HCT116 (cell line): ENCODE data around the gene NR2F1-AS1. TPM values are rescaled to one million over a fixed set of nuclear protein-coding genes. Genes with fewer than 3 reads are reported as not detected.
"Not testable (repeated sequence)": the region's sequence is repeated elsewhere in the genome, so short reads cannot be mapped to it uniquely, and the experiment has no call there.

Source experiments
- ATAC-seq: fragments of 200-7000 bp; cut with Tn5 transposase; 2 replicates; pipeline ENCODE4 v1.9.1; 2020; ENCODE audit warnings: mild to moderate bottlenecking, moderate library complexity
- BruUV-seq: library from RNA; stranded (reverse); fragments of 400-500 nt; replicated peaks from 2 replicates; lab custom pipeline; 2021; lab: Mats Ljungman, UMichigan
- CTCF ChIA-PET: fragments of 300-600 bp; sonication (Branson Sonifier 250); formaldehyde crosslinking; loops from one replicate; lab custom pipeline; 2021; ENCODE audit warnings: antibody characterized with exemption; lab: Charles Lee
- POLR2A ChIA-PET: fragments of 300-600, 350-600 bp; sonication (Branson Sonifier 250); formaldehyde crosslinking; loops from one replicate; lab custom pipeline; 2021; ENCODE audit warnings: antibody characterized with exemption; lab: Charles Lee
- RAD21 ChIA-PET, 2 experiments: fragments of 300-600 bp; sonication (Branson Sonifier 250); formaldehyde crosslinking; loops; one replicate each; lab custom pipeline; 2023; ENCODE audit warnings: low total read pairs in 2 of 2; ENCODE audit not compliant: uncharacterized antibody in 2 of 2, unreplicated experiment in 2 of 2, low non-redundant PET in 1 of 2; lab: Charles Lee
- DNase-seq: peaks from one replicate; pipeline ENCODE4 v3.0.0-alpha.2; 2010; ENCODE audit warnings: low read depth, low spot score
- H2AFZ ChIP-seq: fragments of 200-600 bp; shearing (Covaris generic), sonication (generic); 2 replicates; pipeline ENCODE4 v1.6.1; 2017; ENCODE audit warnings: low read depth, mixed run types, mixed read lengths, antibody characterized with exemption, low read length; ENCODE audit not compliant: poor library complexity, severe bottlenecking
- H3K27ac ChIP-seq: 2 replicates; pipeline ENCODE4 v1.5.1; 2012; ENCODE audit warnings: low read depth, low read length
- H3K27me3 ChIP-seq: fragments of 200-600 bp; sonication (generic); 2 replicates; pipeline ENCODE4 v1.6.1; 2016; ENCODE audit warnings: mixed run types, low read length, mixed read lengths; ENCODE audit not compliant: insufficient read depth
- H3K36me3 ChIP-seq, 2 experiments: fragments of 200-500 bp in 1 of 2; fragments of 200-600 bp in 1 of 2; sonication (Bioruptor generic) in 1 of 2; sonication (generic) in 1 of 2; 2 replicates each; pipeline versions ENCODE4 v1.5.1 to v1.6.1; 2014 to 2016; ENCODE audit warnings: low read length in 2 of 2, inconsistent platforms in 1 of 2, mixed read lengths in 1 of 2, mixed run types in 1 of 2; ENCODE audit not compliant: insufficient read depth in 2 of 2, control insufficient read depth in 1 of 2
- H3K4me1 ChIP-seq, 2 experiments: fragments of 200-600 bp in 1 of 2; sonication (generic) in 1 of 2; 2 replicates each; pipeline versions ENCODE4 v1.5.1 to v1.6.1; 2012 to 2017; ENCODE audit warnings: low read length in 2 of 2, inconsistent platforms in 1 of 2, mild to moderate bottlenecking in 1 of 2, mixed read lengths in 1 of 2, mixed run types in 1 of 2, moderate library complexity in 1 of 2; ENCODE audit not compliant: insufficient read depth in 2 of 2, control insufficient read depth in 1 of 2
- H3K4me2 ChIP-seq: fragments of 200-600 bp; sonication (generic); 2 replicates; pipeline ENCODE4 v1.6.1; 2017; ENCODE audit warnings: mixed run types, low read length, mixed read lengths
- H3K4me3 ChIP-seq, 2 experiments: fragments of 200-600 bp in 1 of 2; sonication (generic) in 1 of 2; replicated peaks in 1 of 2; 2 replicates each; pipeline ENCODE4 v1.5.1; 2011 to 2016; ENCODE audit warnings: low read length in 2 of 2, control low read depth in 1 of 2, low read depth in 1 of 2, mild to moderate bottlenecking in 1 of 2, mixed read lengths in 1 of 2, mixed run types in 1 of 2
- H3K79me2 ChIP-seq: fragments of 200-600 bp; sonication (generic); 2 replicates; pipeline ENCODE4 v1.6.1; 2017; ENCODE audit warnings: mild to moderate bottlenecking, mixed run types, low read length, moderate library complexity, mixed read lengths; ENCODE audit not compliant: insufficient read depth
- H3K9ac ChIP-seq: fragments of 200-600 bp; sonication (generic); 2 replicates; pipeline ENCODE4 v1.6.1; 2016; ENCODE audit warnings: low read length, mixed read lengths
- H3K9me2 ChIP-seq: fragments of 200-600 bp; sonication (generic), shearing (Covaris generic); 2 replicates; pipeline ENCODE4 v1.6.1; 2017; ENCODE audit warnings: mixed run types, mild to moderate bottlenecking, moderate library complexity; ENCODE audit not compliant: insufficient read depth
- H3K9me3 ChIP-seq, 2 experiments: fragments of 200-500 bp in 1 of 2; fragments of 200-600 bp in 1 of 2; sonication (Bioruptor generic) in 1 of 2; sonication (generic) in 1 of 2; 2 replicates each; pipeline ENCODE4 v1.6.1; 2014 to 2017; ENCODE audit warnings: low read length in 2 of 2, mixed read lengths in 2 of 2, inconsistent platforms in 1 of 2, low read depth in 1 of 2, mild to moderate bottlenecking in 1 of 2, mixed run types in 1 of 2, moderate library complexity in 1 of 2; ENCODE audit not compliant: control insufficient read depth in 1 of 2, insufficient read depth in 1 of 2
- H4K20me1 ChIP-seq: fragments of 200-600 bp; sonication (generic), shearing (Covaris generic); 2 replicates; pipeline ENCODE4 v1.6.1; 2017; ENCODE audit warnings: mixed run types, mild to moderate bottlenecking, moderate library complexity; ENCODE audit not compliant: insufficient read depth
- FOSL1 ChIP-seq: IDR thresholded peaks from 2 replicates; pipeline ENCODE4 v1.6.1; 2012; ENCODE audit warnings: low read depth
- POLR2AphosphoS5 ChIP-seq: IDR thresholded peaks from 2 replicates; pipeline ENCODE4 v1.6.1; 2011; ENCODE audit warnings: mild to moderate bottlenecking, low read depth, low read length, moderate library complexity
- intact Hi-C: fragments of 100-400 bp; cut with micrococcal nuclease; formaldehyde crosslinking; loops from 2 replicates; pipeline ENCODE4 v1.10.0; 2022
- total RNA-seq: library from RNA; stranded (reverse); gene quantifications from one replicate; pipeline ENCODE4 v1.2.1, GENCODE V29; 2021; ENCODE audit not compliant: unreplicated experiment

Gene NR2F1-AS1
- total RNA-seq, 1 experiment from 2014 or later, result 20.1 TPM

DNA sequence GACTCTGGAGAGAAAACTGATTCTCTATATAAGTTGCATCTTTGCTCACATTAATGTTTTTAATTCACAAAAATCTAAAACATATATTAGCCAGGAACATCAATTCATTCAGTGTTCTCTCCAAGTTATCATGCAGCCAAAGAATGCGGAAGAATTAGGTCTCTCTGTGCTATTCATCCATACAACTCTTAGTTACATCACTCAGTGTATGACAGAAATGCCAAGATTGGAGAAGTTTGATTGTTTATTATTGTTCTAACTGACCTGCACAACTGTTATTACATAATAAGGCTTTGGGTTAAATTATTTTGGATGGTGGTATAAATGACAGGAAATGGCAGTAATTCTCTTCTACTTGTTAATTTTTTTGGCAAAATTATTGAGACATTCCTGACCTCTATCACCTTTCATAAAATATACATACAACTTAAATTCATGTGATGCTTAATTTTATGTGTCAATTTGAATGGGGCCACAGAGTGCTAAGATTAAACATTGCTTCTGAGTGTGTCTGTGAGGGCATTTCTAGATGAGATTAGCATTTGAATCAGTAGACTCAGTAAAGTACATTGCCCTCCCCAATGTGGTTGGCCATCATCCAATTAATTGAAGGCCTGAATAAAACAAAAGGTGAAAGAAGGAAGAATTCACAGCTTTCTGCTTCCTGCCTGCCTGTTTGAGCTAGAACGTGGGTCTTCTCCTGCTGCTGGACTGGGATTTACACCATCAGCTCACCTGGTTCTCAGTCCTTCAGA lies 70.2 kb downstream of the NR2F1-AS1 start:
- no TSS peak for BruUV-seq
- CTCF ChIA-PET, result no interaction called here
- intact Hi-C loops, result no loop called here
- no peaks in the 10 kb centered on the region for H3K4me1 ChIP-seq
- H4K20me1 ChIP-seq, result no peaks in the 10 kb centered on the region
- no peak overlapping the region for H2AFZ ChIP-seq
- RAD21 ChIA-PET, result no interaction called here
- H3K27ac ChIP-seq, result no peak overlapping the region
- POLR2A ChIA-PET, result no interaction called here
- no peaks in the 10 kb centered on the region for H3K27me3 ChIP-seq
- H3K79me2 ChIP-seq, result no peaks in the 10 kb centered on the region
- H3K36me3 ChIP-seq, result no peaks in the 10 kb centered on the region
- TF ChIP-seq POLR2AphosphoS5 (no peak), FOSL1 (no peak)
- TF ChIP-seq, all 23 proteins: peak for 0
- ATAC-seq (no peak), DNase-seq (no peak)
- H3K9me3 ChIP-seq, result no peaks in the 10 kb centered on the region
- H3K9ac ChIP-seq, result no peak overlapping the region
- no peak overlapping the region for H3K4me2 ChIP-seq
- H3K4me3 ChIP-seq, result no peak overlapping the region
- no peaks in the 10 kb centered on the region for H3K9me2 ChIP-seq

DNA sequence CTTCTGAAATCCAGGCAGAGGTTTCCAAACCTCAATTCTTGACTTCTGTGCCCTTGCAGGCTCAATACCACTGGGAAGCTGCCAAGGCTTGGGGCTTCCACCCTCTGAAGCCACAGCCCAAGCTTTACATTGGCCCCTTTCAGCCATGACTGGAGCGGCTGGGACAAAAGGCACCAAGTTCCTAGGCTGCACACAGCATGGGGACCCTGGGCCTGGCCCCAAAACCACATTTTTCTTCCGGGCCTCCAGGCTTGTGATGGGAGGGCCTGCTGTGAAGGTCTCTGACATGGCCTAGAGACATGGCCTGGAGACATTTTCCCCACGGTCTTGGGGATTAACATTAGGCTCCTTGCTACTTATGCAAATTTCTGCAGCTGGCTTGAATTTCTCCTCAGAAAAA lies 75.5 kb downstream of the NR2F1-AS1 start:
- DNase-seq, H3K9me2 ChIP-seq, H3K4me2 ChIP-seq, intact Hi-C loops, BruUV-seq, H3K27me3 ChIP-seq, H2AFZ ChIP-seq, CTCF ChIA-PET, RAD21 ChIA-PET, H3K27ac ChIP-seq, H4K20me1 ChIP-seq, H3K9ac ChIP-seq, ATAC-seq, POLR2A ChIA-PET, H3K79me2 ChIP-seq, H3K9me3 ChIP-seq, H3K4me1 ChIP-seq, H3K36me3 ChIP-seq, H3K4me3 ChIP-seq: not testable (repeated sequence)
